Psoas muscle (tissue), 8 donors: ENCODE data around the gene PHETA1. TPM values are rescaled to one million over a fixed set of nuclear protein-coding genes. Genes with fewer than 3 reads are reported as not detected.
"Not testable (repeated sequence)": the region's sequence is repeated elsewhere in the genome, so short reads cannot be mapped to it uniquely, and the experiment has no call there.

Experiments
- ATAC-seq, 4 donors: fragments of 200-7000 bp; cut with Tn5 transposase; one replicate each; pipeline ENCODE4 v1.9.1; 2020; ENCODE audit warnings: moderate library complexity in 3 of 4, mild to moderate bottlenecking in 2 of 4
- DNase-seq, 2 donors: peaks; one replicate each; pipeline ENCODE4 v3.0.0-alpha.2; 2020
- H3K27ac ChIP-seq: fragments of 200-600 bp; one replicate; pipeline ENCODE4 v1.8.0; 2022
- H3K27me3 ChIP-seq, 3 donors: fragments of 200-600 bp in 1 of 3; one replicate each; pipeline versions ENCODE4 v1.6.1 to v1.8.0; 2013 to 2022; ENCODE audit warnings: low read length in 2 of 3, mild to moderate bottlenecking in 2 of 3, moderate library complexity in 1 of 3; ENCODE audit not compliant: insufficient read depth in 3 of 3
- H3K36me3 ChIP-seq, 2 donors: fragments of 200-600 bp in 1 of 2; one replicate each; pipeline versions ENCODE4 v1.6.1 to v1.8.0; 2013 to 2022; ENCODE audit warnings: low read depth in 1 of 2, mild to moderate bottlenecking in 1 of 2, moderate library complexity in 1 of 2; ENCODE audit not compliant: insufficient read depth in 1 of 2
- H3K4me1 ChIP-seq: fragments of 200-600 bp; one replicate; pipeline ENCODE4 v1.8.0; 2022
- H3K4me3 ChIP-seq: fragments of 200-600 bp; one replicate; pipeline ENCODE4 v1.8.0; 2022; ENCODE audit warnings: mild to moderate bottlenecking
- H3K9me3 ChIP-seq: fragments of 200-600 bp; one replicate; pipeline ENCODE4 v1.8.0; 2022
- WGBS, 3 donors: extraction: QIAGEN DNeasy Blood & Tissue Kit; methylation state at CpG; one replicate each; pipeline versions ENCODE4 v1.1.6 to v1.1.7; 2013; 5-methylcytosine and 5-hydroxymethylcytosine counted together
- intact Hi-C, 2 donors: fragments of 100-400 bp; cut with DNase I; formaldehyde crosslinking; loops; one replicate each; pipeline versions ENCODE4 v1.11.0 to v1.14.2; 2022
- polyA plus RNA-seq, 3 donors: library from polyadenylated mRNA; stranded (reverse); fragments of 200-250 nt; gene quantifications; one replicate each; pipeline ENCODE4 v1.2.3, GENCODE V29; 2013
- total RNA-seq, 4 donors: library from RNA; stranded (reverse); fragmentation: NEBNext Ultra II Directional in 2 of 4; extraction: Animal tissue kit (Norgen Biotek cat#: 25700) in 2 of 4; gene quantifications; one replicate each; pipeline versions ENCODE4 v1.2.1 to v1.2.4, GENCODE V29; 2021 to 2023
- TF ChIP-seq, protein P1 (sequence below): fragments of 200-600 bp; IDR thresholded peaks from one replicate; pipeline ENCODE4 v1.8.0; 2022; ENCODE audit warnings: antibody characterized with exemption
- donor health status: healthy with polysubstance abuse.
- donor health status: DM: no; HTN: no; CAD: no; lungs with moderate emphysema.
- donor health status: Bipolar disorder and iron deficiency.
- donor health status: healthy.
- donor health status: DM: yes; HTN: yes; CAD: no.
- donor health status: DM: no; HTN: no; CAD: no.
- donor health status: DM: no; HTN: no; CAD: no.
- donor health status: DM: yes; HTN: yes; CAD: no.

Gene PHETA1
- total and polyA plus RNA-seq, 7 donors, result 5.3 to 19.9 (median 7.0) TPM

DNA sequence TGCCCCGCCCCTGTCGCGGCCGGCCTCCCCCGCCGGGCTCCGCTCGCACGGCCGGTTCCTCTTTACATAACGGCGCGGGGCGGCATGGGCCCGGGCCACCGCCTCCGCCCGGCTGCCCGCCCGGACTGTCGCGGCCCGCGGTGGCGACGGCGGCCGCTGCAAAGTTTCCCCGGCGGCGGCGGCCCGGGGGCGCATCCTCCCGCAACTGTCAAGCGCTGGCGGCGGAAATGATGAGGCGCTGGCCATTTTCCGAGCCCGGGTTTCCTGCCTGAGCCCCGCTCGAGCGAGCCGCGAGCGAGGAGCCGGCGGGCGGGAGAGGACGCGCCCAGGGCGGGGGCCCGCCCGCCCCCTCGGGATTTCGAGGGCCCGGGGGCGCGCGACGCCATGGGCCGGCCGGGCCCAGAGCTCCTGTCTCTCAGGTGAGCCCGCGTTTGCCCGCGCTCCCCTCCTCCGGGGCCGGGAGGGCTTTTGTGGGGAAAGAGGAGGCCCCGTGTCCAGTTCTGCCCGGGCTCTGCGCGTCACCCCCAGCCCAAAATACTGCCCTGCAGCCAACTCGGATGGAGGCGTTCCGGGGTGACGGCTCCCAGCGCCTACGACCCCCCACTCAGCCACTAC is 37.1 kb upstream of the PHETA1 start, which contains the start of gene SH2B3:
Gene SH2B3 (plus strand): TSS at position 65 of the 615 bp plus-strand sequence. CDS start 12,223 bp downstream, outside the sequence.
- Histone ChIP-seq H3K36me3 (no peaks in the 10 kb centered on the region), H3K27ac (peak within 1 kb of the TSS; percentile 84), H3K9me3 (no peaks in the 10 kb centered on the region), H3K27me3 (peaks cover 0 to 2% (median 0%) of the 10 kb centered on the region in 3 donors), H3K4me3 (peak within 1 kb of the TSS; percentile 93), H3K4me1 (peaks cover 45% of the 10 kb centered on the region)
- DNase-seq, result peak in 1 of 2 donors; percentile 81
- TF ChIP-seq, protein P1, sequence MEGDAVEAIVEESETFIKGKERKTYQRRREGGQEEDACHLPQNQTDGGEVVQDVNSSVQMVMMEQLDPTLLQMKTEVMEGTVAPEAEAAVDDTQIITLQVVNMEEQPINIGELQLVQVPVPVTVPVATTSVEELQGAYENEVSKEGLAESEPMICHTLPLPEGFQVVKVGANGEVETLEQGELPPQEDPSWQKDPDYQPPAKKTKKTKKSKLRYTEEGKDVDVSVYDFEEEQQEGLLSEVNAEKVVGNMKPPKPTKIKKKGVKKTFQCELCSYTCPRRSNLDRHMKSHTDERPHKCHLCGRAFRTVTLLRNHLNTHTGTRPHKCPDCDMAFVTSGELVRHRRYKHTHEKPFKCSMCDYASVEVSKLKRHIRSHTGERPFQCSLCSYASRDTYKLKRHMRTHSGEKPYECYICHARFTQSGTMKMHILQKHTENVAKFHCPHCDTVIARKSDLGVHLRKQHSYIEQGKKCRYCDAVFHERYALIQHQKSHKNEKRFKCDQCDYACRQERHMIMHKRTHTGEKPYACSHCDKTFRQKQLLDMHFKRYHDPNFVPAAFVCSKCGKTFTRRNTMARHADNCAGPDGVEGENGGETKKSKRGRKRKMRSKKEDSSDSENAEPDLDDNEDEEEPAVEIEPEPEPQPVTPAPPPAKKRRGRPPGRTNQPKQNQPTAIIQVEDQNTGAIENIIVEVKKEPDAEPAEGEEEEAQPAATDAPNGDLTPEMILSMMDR, result no peak
- intact Hi-C loops, result loop anchor here in 1 of 2 donors (2.0 kb wide), 1 partner anchor 41 kb away; no protein-coding TSS in a partner anchor
- peak in 2 of 4 donors; percentile 0 to 6 for ATAC-seq
- 1% methylated on average over 63 to 80 of the region's 80 CpGs for WGBS, 3 donors

DNA sequence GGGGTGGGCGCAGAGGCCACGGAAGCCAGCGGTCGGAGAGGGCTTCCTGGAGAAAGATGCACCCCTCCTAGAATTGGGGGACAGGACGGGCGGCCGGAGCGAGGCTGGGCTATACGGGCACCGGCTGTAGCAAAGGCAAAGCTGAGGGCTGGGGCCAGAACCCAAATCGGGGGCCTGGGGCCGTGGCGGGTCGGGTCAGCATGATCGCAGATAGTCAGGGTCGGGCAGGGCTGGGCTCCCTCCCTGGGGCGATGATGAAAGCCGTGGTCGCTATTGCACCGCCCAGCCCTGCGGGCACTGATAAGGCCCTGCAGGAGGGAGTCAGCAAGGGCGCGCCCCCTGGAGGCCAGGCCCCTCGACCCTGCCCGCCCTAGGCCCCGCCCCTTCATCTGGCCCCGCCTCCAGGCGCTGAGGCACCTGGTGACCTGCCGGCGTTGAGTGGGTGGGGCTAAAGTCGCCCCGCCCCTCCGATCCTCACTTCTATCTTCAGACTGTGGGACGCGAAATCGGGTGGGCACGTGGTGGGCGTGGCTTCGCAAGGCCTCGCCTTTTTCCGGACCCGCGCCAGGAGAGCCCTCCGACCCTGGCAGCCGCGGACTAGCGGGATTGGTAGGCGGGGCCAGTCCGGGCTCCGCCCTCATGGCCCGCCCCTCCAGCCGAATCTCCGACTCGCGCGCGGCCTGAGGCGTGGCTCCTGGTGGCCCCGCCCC is 36.4 kb upstream of the PHETA1 start:
- intact Hi-C loops, result loop anchor here in 1 of 2 donors (2.0 kb wide), 1 partner anchor 41 kb away; no protein-coding TSS in a partner anchor
- Histone ChIP-seq H3K27ac (peak overlapping the region; percentile 84), H3K27me3 (peaks cover 0 to 2% (median 0%) of the 10 kb centered on the region in 3 donors), H3K4me1 (peaks cover 39% of the 10 kb centered on the region), H3K4me3 (peak overlapping the region; percentile 93), H3K9me3 (no peaks in the 10 kb centered on the region), H3K36me3 (no peaks in the 10 kb centered on the region)
- ATAC-seq (peak; percentile 92 to 95 (median 93)), DNase-seq (peak; percentile 91 to 96)
- TF ChIP-seq, protein P1, result peak; percentile 45
- WGBS, 3 donors, result 4 to 5% (median 4%) methylated on average over 43 to 59 of the region's 59 CpGs

DNA sequence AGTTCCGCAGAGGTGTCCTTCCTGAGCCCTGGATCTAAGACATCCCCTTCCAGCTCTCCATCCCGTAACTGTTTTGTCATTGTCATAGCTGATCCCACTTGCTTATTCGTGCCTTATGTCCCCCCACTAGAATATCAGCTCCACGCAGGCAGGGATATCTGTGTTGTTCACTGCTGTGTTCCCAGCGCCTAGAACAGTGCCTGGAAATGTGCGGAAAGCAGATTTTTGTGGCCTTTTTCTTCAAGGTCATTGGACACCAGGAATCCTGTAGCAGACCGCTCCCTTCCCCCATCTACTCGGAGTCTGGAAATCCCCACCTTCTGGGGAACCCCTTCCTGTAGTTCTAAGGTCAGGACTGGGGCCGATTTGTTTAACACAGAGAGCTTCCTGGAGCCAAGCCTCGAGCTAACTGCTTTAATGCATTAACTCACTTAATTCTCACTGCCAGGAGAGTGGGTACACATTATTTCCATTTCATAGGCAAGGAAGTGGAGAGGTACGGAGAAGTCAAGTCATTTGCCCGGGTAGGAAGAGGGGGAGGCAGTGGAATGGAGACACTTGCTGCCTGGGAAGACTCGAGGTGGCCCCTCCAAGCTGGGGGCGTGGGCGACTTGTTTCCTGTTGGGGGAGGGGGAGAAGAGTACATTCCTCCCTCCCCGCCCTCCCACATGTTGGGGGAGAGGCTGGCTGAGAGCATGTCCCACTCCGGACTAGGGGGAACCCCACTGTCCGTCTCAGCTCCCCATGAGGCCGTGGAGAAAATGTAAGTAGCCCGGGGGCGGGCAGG is 35.7 kb upstream of the PHETA1 start:
- DNase-seq, result no peak
- WGBS, 3 donors, result 46 to 47% (median 47%) methylated on average over 20 to 21 of the region's 21 CpGs
- peaks cover 0 to 2% (median 0%) of the 10 kb centered on the region in 3 donors for H3K27me3 ChIP-seq
- H3K4me3 ChIP-seq, result peak overlapping the region; percentile 93
- H3K27ac ChIP-seq, result peak overlapping the region; percentile 84
- H3K4me1 ChIP-seq, result peaks cover 33% of the 10 kb centered on the region
- no peak for ATAC-seq
- H3K9me3 ChIP-seq, result no peaks in the 10 kb centered on the region
- H3K36me3 ChIP-seq, result no peaks in the 10 kb centered on the region
- TF ChIP-seq, protein P1, result no peak
- intact Hi-C loops, result loop anchor here in 1 of 2 donors (2.0 kb wide), 1 partner anchor 42 kb away; no protein-coding TSS in a partner anchor

DNA sequence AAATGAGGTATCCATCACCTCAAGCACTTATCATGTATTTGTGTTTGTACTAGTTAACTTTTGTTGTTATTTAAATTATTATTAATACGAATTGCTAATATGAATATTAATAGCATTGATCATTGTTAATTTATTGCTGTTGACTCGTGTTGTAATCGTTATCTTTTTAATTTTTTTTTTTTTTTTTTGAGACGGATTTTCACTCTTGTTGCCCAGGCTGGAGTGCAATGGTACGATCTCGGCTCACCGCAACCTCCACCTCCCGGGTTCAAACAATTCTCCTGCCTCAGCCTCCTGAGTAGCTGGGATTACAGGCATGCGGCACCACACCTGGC is 33.6 kb upstream of the PHETA1 start:
- H3K4me3 ChIP-seq, DNase-seq, ATAC-seq, H3K9me3 ChIP-seq, H3K27me3 ChIP-seq, intact Hi-C loops, H3K36me3 ChIP-seq: not testable (repeated sequence)
- WGBS, 3 donors, result 85 to 93% (median 88%) methylated on average over 9 of the region's 9 CpGs
- H3K4me1 ChIP-seq, result peaks cover 26% of the 10 kb centered on the region
- H3K27ac ChIP-seq, result peak overlapping the region; percentile 74
